GM18517 (cell line): Measurements from ENCODE around the gene PRKG1.

Experiments
- ATAC-seq: cut with Tn5 transposase; IDR thresholded peaks from one replicate; pipeline ENCODE4 v1.9.1; 2021; ENCODE audit warnings: mild to moderate bottlenecking, moderate library complexity; ENCODE audit not compliant: unreplicated experiment

Gene PRKG1

DNA sequence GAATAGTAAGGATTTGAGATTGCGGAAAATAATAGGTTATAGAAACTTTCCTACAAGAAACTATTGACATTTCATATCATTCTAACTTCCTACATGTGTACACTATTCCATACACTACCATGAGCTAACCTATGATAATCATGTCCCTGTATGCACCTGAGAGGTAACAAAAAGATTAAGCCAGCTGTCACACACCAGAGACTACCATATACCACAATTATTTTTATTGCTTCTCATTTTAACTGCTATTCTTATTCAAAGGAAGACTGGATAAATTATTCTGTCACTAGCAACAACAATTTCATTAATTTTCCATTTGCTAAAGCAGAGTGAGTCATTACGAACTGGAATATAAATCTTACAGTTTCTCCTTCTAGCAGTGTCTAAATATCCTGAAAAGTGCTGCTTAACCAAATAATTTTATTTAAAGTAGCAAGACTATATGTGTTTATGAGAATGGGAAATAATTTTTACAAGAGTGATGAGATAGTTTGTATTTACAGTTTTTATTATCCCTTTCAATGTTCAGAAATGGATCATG lies 1004.2 kb downstream of the PRKG1 start:
- no peak for ATAC-seq

DNA sequence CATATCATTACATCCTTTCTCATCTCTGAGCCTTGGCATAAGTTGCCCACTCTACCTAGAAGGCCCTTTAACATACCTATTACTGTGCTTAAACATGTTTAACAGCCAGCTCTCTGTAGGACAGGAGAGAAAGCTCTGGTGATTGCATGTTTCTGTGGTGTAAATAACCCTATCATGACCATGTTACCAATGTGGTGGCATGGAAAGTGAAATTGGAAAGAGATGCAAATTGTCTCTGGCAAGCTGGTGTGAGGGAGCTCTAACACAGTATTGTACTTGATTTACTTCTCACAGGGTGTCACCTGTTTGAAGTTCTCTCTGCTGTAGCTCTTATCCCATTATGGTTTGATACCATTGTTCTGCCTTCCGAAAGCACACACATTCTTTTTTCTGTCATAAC lies 1008.0 kb downstream of the PRKG1 start:
- ATAC-seq: peak; percentile 92

DNA sequence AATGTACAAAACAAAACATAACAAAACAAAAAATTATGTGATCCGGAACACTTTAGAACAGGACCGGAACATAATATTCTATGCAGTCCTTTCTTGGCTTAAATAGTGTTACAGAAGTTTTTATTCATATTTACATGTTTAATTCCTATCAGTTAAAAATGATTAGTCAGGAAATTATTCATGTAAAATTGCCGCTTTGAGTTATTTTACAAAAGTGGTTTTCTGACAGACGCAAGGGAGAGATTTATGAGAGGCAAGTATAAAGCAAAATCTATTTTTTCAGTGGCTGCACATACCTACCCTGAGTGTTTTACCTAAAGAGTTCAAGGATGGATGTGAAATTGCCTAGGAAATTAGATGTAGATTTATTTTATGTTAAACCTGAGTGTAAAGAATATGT lies 1009.1 kb downstream of the PRKG1 start:
- ATAC-seq: no peak

DNA sequence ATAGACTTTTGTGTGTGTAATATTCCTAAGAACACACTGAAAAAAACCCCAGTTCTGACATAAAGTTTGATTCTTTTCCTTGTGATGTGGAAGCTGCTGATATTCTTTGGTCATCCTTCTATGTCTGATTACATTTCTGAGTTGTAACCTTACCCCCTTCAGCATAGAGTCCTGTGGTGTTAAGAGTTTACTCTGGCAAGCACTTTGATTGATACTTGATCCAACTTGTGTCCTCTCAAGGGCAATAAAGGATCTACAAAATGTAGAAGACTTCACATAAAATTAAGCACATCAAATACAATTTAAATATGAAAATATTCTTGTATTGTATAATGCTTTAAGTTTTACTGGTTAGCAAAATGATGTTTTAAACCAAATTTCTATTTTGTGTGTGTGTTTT lies 1018.1 kb downstream of the PRKG1 start:
- no peak for ATAC-seq

DNA sequence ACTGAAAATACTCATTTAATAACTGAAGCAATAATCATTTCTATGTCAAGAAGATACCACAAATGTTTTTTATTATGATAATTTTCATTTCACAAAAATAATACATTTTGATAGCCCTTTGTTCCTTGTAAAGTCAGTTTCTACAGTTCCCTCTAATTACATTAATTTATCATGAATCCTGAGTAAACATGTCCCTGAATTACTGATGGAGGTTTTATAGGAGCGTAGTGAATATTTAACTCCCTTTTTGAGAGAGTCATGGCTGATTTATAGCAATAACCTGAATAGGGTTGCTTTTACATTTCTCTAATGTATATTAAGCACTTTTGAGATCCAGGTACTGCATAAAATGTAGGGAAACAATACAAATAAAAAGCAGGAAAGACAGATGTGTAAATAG lies 1023.8 kb downstream of the PRKG1 start:
- no peak for ATAC-seq

DNA sequence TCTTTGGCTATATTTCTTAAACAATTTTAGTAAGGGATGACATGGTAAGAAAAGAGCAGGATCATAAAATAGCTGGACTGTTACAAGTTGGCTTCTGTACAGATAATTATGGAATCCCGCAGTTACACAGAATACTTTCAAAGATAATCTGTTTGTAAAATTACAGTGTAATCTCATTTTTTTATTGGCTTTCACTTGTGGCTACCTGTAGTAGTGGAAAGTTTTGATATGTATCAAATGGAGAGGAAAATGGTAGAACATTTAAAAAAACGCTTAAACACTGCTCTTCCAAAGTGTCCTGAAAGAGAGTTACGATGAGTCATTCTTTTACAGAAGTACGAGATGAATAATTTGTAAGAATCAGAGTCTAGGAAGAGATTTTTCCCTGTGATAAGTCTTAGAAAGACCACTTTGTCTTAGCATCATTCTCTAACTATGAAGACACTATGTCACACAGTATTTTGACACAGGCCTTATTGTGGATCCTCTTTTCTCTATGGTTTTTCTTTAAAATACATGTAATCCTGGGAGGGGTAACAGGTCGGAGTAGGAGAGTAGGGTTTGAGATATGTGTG lies 1024.8 kb downstream of the PRKG1 start:
- ATAC-seq: no peak

DNA sequence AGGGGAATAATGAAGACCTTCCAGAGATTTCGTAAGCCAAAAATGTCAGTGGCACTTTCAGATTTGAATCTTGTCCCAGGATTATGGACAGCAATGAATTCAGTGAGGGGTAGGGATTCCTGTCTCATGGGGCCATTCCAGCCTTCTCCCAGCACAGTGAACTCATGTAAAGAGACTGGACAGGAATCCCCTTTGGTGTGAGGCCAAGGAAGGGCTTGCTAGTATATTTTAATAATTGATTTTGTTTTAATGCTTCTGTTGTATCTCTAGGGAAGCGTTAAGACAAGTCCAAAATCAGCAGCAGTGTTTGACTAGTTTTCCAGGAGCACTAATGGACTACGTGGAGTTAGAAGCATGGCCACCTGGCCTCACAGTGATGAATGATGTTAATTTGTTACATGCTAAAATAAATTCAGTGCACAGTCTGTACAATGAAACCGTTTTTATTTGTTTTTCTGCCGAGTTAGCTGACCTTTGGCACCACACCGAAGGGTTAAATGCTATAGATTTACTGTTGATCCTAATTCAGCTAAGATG lies 1025.8 kb downstream of the PRKG1 start:
- ATAC-seq: no peak

DNA sequence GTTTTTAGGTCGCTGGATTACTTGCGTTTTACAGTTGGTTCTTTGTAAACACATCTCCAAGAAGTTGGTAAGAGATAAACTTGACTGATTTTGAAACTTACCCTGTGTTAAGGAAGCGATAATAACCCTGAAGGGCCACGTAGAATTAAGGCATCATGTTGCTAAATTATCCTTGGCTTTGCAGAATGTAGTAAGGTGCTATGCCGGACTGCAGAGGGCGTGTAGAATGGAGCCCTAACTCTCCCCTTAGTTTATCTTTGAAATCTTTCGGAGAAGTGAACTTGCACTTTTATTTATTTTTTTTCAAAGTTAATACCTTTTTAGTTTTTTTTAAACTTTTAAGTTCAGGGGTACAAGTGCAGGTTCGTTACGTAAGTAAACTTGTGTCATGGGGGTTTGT lies 1031.0 kb downstream of the PRKG1 start:
- no peak for ATAC-seq

DNA sequence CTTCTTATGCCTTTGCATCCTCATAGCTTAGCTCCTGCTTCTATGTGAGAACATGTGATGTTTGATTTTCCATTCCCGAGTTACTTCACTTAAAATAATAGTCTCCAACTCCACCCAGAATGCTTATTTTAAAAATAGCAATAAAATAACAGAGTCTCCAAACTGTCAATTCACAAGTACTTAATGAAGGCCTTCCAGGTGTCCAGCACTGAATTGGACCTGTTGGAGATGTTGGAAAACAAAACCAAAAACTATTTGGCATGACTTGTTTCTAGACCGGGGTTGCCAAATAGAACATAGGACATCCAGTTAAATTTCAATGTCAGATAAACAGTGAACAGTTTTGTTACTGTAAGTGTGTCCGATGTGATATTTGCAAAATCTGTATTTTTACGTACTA lies 1031.7 kb downstream of the PRKG1 start:
- ATAC-seq: no peak

DNA sequence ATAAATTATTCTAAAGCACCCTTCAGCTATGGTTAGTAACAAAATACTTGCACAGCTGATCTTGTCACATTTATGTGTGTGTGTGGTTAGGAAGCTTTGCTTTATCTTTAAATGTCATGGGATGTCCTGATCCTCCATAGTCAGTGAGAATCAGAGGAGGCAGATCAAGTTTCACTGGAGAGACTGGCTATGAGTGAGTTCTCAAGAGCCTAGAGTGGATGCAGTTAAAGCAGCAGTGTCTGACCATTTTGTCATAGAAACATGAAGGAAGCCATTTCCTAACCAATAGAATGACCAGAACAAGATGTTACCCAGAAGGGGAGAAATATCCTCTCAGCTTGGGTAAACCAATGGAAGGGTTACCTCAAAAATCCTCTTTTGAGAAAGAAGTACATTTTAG lies 1032.6 kb downstream of the PRKG1 start:
- ATAC-seq: no peak

DNA sequence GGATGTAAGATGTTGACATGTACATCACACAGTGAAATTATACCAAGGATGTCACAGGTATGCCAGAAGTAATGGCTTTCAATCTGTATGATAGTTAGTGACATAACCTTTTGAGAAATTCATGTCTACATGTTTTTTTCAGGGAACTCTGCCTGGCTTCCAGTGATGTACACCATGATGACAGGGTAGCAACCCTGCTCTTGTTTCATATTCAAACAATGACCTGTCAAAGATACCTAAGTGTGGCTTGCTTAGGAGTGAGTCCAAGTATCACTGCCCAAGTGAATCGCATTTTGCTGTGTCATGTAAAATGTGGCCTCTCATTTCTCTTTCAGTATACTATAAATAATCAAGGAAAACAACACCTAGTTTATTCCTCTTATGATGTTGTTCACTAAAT lies 1033.9 kb downstream of the PRKG1 start:
- no peak for ATAC-seq

DNA sequence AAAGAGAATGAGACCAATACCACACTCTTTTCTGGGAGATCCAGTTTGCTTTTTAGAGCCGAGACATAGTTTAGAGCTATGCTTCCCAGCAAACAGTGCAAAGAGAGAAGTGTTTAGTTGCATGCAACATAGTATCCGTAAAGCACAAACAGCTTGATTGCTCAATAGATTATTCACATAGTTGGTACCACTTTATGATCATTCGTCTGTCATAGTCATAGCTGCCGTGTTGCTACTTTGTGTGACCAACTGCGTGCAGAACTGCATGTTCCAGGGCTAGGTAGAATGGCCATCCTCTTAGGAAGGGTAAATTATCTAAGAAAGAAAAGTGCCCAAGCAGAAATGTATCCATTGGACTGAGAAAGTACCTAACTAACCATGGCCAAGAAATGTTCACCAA lies 1036.3 kb downstream of the PRKG1 start:
- no peak for ATAC-seq

DNA sequence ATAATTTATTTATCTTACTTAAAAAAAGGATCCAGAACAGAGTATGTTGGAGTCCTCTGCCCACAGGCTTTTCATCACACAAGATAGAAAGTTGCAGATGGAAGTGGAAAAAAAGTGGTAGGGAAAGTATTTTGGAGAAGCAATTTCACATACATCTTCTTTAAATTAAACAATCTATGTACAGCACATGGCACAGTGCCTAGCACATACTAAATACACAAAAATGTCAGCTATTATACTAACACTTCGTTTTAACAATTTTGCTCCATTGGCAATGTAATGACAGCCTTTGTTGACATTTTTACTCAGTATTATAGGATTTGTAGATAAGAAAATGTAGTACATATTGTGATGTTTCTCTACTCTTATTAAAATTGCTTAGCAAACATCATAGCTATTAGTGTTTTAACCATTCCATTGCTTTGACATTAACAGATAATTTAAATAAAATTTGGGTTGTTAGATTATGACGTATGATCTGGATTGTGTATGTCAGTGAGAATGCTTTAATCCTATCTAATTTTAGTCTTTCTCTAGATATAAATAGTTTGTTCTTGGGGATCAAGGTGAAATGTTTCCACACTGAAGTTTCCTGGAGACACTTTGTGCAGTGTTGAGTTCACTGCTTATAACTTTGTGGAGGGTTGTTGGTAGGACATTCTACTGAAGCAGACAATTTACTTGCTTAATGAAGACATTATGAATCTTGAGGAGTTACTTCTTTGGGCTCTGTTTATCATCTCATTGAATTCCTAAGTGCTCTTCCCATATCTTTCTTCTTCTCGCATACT lies 1037.0 kb downstream of the PRKG1 start:
- no peak for ATAC-seq

DNA sequence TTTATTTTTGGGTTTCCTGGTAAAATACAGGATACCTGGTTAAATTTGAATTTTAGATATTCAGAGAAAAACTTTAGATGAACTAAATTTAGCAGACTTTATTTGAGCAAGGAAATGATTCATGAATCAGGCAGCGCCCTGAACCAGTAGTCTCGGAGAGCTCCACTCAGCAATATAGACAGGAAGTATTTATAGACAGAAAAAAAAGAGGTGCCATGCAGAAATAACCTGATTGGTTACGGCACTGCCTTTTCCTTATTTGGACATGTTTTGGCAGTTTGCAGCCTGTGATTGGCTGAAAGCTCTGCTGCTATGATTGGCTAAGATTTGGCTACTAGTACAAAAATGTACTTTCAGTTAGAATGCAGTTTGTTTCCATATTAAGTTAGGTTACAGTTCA lies 1041.5 kb downstream of the PRKG1 start:
- ATAC-seq: no peak

DNA sequence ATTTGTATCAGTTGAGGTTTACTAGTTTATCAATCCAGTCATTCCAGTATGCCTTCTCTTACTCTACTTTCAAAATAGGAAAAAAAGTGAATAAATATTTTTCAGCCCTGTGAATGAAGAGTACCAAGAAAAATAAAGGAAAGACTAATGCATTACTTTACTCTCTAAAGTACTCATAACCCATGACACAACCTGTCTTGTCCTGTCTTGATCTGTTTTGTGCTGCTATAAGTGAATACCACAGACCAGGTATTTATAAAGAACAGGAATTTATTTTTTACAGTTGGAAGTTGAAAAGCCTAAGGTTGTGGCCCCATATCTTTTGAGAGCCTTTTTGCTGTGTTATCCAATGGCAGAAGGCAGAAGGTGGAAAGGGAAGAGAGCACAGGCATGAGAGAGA lies 1045.2 kb downstream of the PRKG1 start:
- no peak for ATAC-seq

DNA sequence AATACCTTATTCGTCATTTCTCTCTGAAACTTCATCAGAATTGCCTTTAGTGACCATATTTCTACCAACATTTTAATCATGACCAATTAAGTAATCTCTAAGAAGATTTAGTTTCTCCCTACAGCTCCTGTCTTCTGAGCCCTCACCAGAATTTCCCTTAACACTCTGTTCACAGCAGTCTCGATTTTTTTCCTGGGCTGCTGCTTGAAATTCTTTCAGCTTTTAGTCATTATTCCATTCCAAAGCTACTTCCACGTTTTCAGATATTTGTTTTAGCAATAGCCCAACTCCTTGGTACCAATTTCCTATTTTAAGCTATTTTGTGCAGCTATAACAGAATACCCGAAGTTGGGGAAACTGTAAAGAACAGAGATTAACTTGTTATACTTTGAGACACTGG lies 1047.4 kb downstream of the PRKG1 start:
- no peak for ATAC-seq

DNA sequence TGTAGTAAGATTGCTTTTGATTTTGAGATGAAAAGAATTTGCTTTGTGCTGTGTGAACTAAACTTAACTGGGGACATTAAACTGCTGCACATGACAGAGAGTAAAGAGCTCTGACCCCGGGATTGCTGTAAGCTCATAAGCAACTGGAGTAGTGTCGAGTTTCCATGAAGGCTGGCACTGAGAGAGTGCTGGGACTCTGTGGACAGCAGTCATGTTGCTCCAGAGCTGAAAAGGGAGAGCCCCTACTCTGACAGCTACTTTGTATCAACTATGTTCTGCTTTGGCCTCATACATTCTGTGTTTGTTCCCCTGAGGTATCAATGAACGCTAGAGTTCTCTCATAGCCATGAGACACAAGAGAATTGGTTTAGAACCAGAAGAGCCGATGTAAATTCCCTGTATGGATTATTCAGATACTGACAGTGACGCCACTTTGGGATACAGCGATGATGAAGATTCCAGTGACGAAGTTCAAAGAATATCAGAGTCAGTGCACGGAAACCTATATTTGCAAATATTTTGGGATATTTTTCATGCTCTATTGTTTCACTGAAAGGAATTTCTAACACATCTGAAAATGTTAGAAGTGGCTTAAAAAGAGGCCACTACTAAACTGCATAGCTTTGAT lies 1053.9 kb downstream of the PRKG1 start:
- ATAC-seq: no peak

DNA sequence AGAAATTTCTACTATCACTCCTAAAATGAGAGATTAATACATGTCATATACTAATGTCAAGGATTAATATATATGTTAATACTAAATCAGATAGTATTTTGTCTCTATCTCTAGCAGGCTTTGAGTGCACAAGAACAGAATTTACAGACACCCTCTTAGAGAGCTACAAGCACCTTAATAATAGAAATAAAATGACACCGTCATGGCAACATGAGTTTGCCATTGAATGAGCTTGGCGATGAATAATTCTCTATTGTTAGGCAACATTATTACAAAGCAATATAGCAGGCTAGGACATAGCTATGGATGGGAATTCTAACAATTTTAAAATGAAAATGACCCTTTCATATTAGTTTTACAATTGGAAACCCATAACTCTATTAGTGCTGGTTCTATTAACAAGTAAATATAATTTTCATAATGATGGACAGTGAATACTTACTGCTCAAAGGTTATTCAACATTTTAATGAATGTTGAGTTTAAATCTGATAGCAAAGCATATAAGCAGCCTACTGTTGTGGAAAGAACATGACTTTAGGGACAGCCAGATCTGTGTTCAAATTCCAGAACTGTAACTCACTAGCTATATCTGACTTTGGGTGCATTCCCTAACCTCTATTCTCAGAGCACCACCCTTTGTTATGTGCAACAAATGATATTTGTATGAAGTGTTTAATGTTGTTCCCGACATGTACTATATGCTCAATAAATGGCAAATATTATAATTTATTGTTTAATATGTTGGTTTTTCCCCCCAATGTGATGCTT lies 1055.3 kb downstream of the PRKG1 start:
- ATAC-seq: no peak

DNA sequence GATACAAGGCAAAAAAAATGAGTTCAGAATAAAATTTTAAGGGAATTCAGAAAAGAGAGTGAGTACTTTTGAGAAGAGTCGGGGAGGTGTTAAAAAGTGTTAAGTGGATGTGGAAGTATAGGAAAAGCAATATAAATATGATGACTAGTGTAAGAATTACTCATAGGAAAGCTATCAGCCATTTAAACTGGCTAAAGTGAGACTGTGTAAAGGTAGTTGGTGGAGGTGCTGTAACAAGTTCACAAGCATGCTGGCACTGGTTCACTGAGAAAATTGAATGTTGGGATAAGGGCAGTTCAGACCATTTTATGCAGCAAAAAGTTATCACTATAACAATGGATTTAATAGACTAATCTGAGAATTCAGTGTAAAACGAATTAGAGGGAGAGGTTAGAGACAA lies 1060.8 kb downstream of the PRKG1 start:
- no peak for ATAC-seq

DNA sequence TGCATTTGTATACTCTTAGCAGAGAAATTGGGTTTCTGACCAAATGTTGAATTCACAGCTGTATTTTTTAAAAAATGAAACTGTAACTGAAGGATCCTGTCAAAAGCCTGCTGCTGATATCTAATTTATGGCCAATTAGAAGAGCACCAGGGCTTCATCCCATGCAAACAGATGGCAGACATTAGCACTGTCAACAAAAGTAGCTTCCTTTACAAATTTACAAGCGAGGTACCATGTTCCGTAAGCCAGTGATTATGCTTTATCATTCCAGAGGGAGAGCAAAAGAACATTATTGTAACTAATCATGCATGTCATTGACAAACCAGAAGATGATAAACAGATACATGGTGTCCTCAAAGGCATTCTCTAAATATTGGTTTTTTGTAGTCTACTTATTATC lies 1062.6 kb downstream of the PRKG1 start:
- no peak for ATAC-seq

DNA sequence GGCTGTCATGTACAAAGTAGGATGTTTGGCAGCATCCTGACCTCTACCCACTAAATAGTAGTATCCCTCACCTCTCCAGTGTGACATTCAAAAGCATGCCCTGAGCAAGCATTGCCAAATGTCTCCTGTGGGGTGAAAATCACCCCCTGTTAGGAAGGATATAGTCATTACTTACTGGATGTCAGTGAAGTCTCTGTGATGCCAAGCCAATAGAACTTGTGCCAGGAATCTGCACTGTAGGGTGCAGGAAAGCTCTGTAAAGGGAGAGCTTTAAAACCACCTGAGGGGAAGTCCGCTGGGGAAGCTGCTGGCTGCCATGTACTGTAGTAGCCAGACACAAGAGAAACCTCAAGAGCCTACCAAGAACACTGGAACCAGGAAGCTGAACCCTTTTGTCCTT lies 1069.1 kb downstream of the PRKG1 start:
- ATAC-seq: no peak
